Measurements from ENCODE around the gene UTS2. TPM values are rescaled to one million over a fixed set of nuclear protein-coding genes. Genes with fewer than 3 reads are reported as not detected.

Gene UTS2
- total RNA-seq, 1 experiment from 2014 or later: not detected

- Mint-ChIP-seq H3K36me3 (no peaks in the 10 kb centered on the region), H3K27me3 (ENCODE audit: low read depth) (no peaks in the 10 kb centered on the region), H3K4me3 (no peak overlapping the region), H3K27ac (no peak overlapping the region), H3K9me3 (peaks cover 9% of the 10 kb centered on the region; the same call in 1 of the 2 replicates), H3K4me1 (no peaks in the 10 kb centered on the region)
- TF ChIP-seq HMGA2 (CRISPR knock-in tag; IDR thresholded peaks at IDR 0.05) (no peak), RELA (CRISPR knock-in tag; IDR thresholded peaks at IDR 0.05; ENCODE audit: borderline replicate concordance) (no peak), ZBTB43 (CRISPR knock-in tag; IDR thresholded peaks at IDR 0.05) (no peak), ZNF317 (CRISPR knock-in tag; IDR thresholded peaks at IDR 0.05; ENCODE audit: borderline replicate concordance, low read depth) (no peak), GRHL2 (CRISPR knock-in tag; IDR thresholded peaks at IDR 0.05; ENCODE audit: insufficient replicate concordance, severe bottlenecking) (no peak), ZNF423 (CRISPR knock-in tag; IDR thresholded peaks at IDR 0.05) (no peak), USF1 (CRISPR knock-in tag; IDR thresholded peaks at IDR 0.05) (no peak), ZNF396 (CRISPR knock-in tag; IDR thresholded peaks at IDR 0.05; ENCODE audit: borderline replicate concordance) (no peak), ZNF416 (CRISPR knock-in tag; IDR thresholded peaks at IDR 0.05) (no peak), CREM (CRISPR knock-in tag; IDR thresholded peaks at IDR 0.05) (no peak), TEAD1 (CRISPR knock-in tag; IDR thresholded peaks at IDR 0.05) (no peak)
- DNase-seq (ENCODE audit: low spot score) (no peak), ATAC-seq (no peak)
- ChIA-PET CTCF (interaction anchor here (1.0 kb wide), 1 partner anchor 116 kb away, joined by 3 read pairs; no protein-coding TSS in a partner anchor), POLR2A (no interaction called here)
These were observed 15.4 kb upstream of the UTS2 start for GRCh38 chr1:7868070-7868780.

DNA sequence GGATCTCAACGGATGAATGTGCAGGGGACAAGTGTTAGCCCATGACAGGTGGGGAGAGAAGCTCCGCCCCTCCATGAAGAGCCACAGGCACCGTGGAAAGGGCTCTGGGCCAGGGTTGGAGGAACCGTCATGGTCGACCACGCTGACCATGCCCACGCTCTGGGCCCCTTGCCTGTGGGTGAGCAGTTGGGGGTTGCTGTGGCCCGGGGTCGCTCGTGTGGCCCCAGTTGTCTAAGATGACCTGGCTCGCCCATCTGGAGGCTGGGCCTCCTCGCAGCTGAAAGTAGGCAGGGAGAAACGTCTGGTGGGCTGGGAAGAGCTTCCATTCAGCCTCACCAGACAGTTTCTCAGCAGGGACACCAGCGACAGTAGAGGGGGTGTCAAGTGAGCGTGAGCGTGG is 13.1 kb upstream of the UTS2 start:
- H3K4me3 Mint-ChIP-seq: no peak overlapping the region
- no peak overlapping the region for H3K27ac Mint-ChIP-seq
- no peaks in the 10 kb centered on the region for H3K27me3 Mint-ChIP-seq (ENCODE audit: low read depth)
- H3K4me1 Mint-ChIP-seq: no peaks in the 10 kb centered on the region
- ChIA-PET CTCF (interaction anchor here (1.5 kb wide), 1 partner anchor 197 kb away, joined by 3 read pairs; no protein-coding TSS in a partner anchor), POLR2A (no interaction called here)
- H3K9me3 Mint-ChIP-seq: peaks cover 7% of the 10 kb centered on the region; the same call in 1 of the 2 replicates
- H3K36me3 Mint-ChIP-seq: no peaks in the 10 kb centered on the region
- no peak for TF ChIP-seq JUN (CRISPR knock-in tag; IDR thresholded peaks at IDR 0.05)
- TF ChIP-seq MYBL2 (CRISPR knock-in tag; IDR thresholded peaks at IDR 0.05): no peak
- no peak for DNase-seq (ENCODE audit: low spot score)
- ATAC-seq: no peak

GRCh38 chr1:7863756-7864328 is 11.0 kb upstream of the UTS2 start:
- no peaks in the 10 kb centered on the region for H3K4me1 Mint-ChIP-seq
- TF ChIP-seq ZNF232 (CRISPR knock-in tag; IDR thresholded peaks at IDR 0.05): no peak
- TF ChIP-seq NR1H2 (CRISPR knock-in tag; IDR thresholded peaks at IDR 0.05): no peak
- TF ChIP-seq ERG (CRISPR knock-in tag; IDR thresholded peaks at IDR 0.05): no peak
- no peak for TF ChIP-seq RORB (CRISPR knock-in tag; IDR thresholded peaks at IDR 0.05)
- TF ChIP-seq GTF2I (CRISPR knock-in tag; conservative IDR thresholded peaks at IDR 0.05): no peak
- no peak for TF ChIP-seq SMAD4 (CRISPR knock-in tag; IDR thresholded peaks at IDR 0.05)
- no peak for TF ChIP-seq PRRX2 (CRISPR knock-in tag; IDR thresholded peaks at IDR 0.05)
- no peak for TF ChIP-seq IRF2 (CRISPR knock-in tag; IDR thresholded peaks at IDR 0.05; ENCODE audit: borderline replicate concordance, low read depth)
- TF ChIP-seq CREM (CRISPR knock-in tag; IDR thresholded peaks at IDR 0.05): no peak
- no peak for TF ChIP-seq CDX4 (CRISPR knock-in tag; IDR thresholded peaks at IDR 0.05; ENCODE audit: borderline replicate concordance)
- no peak for TF ChIP-seq TEAD1 (CRISPR knock-in tag; IDR thresholded peaks at IDR 0.05)
- TF ChIP-seq, protein P1, sequence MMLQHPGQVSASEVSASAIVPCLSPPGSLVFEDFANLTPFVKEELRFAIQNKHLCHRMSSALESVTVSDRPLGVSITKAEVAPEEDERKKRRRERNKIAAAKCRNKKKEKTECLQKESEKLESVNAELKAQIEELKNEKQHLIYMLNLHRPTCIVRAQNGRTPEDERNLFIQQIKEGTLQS (CRISPR knock-in tag; conservative IDR thresholded peaks at IDR 0.05): no peak
- no peak for TF ChIP-seq CREB1 (CRISPR knock-in tag; IDR thresholded peaks at IDR 0.05)
- TF ChIP-seq CTCF (IDR thresholded peaks at IDR 0.05): no peak
- TF ChIP-seq, protein P2, sequence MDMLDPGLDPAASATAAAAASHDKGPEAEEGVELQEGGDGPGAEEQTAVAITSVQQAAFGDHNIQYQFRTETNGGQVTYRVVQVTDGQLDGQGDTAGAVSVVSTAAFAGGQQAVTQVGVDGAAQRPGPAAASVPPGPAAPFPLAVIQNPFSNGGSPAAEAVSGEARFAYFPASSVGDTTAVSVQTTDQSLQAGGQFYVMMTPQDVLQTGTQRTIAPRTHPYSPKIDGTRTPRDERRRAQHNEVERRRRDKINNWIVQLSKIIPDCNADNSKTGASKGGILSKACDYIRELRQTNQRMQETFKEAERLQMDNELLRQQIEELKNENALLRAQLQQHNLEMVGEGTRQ (CRISPR knock-in tag; IDR thresholded peaks at IDR 0.05): no peak

More at GRCh38 chr1:7863756-7864328, 11.0 kb upstream of the UTS2 start:
- H3K27me3 Mint-ChIP-seq (ENCODE audit: low read depth): no peaks in the 10 kb centered on the region
- no peak overlapping the region for H3K27ac Mint-ChIP-seq
- ChIA-PET POLR2A (no interaction called here), CTCF (no interaction called here)
- DNase-seq (ENCODE audit: low spot score) (no peak), ATAC-seq (no peak)
- no peaks in the 10 kb centered on the region; the same call in 1 of the 2 replicates for H3K9me3 Mint-ChIP-seq
- no peaks in the 10 kb centered on the region for H3K36me3 Mint-ChIP-seq
- H3K4me3 Mint-ChIP-seq: no peak overlapping the region

Measured in WTC11 (cell line).